ENCODE results near the gene ST7L. TPM values are rescaled to one million over a fixed set of nuclear protein-coding genes. Genes with fewer than 3 reads are reported as not detected.

ST7L gene
- total RNA-seq, 1 experiment from 2014 or later = 13.6 TPM

GRCh38 chr1:112629256-112629655, 10.3 kb upstream of the ST7L start:
- Histone ChIP-seq H3K36me3 (ENCODE audit: control insufficient read depth, insufficient read depth, low read length) (no peaks in the 10 kb centered on the region; the same call in 1 of the 2 replicates), H3K4me1 (peaks cover 12% of the 10 kb centered on the region), H3K4me3 (ENCODE audit: low read depth, low read length) (no peak overlapping the region), H3K9me3 (no peaks in the 10 kb centered on the region), H3K27me3 (replicated peaks; ENCODE audit: control insufficient read depth, insufficient read depth, low read length) (no peaks in the 10 kb centered on the region)
- Mint-ChIP-seq H3K4me3 (ENCODE audit: unreplicated experiment) (no peak overlapping the region), H3K36me3 (ENCODE audit: insufficient read depth, unreplicated experiment) (peaks cover 12% of the 10 kb centered on the region), H3K27me3 (ENCODE audit: insufficient read depth, unreplicated experiment) (no peaks in the 10 kb centered on the region), H3K27ac (ENCODE audit: unreplicated experiment) (no peak overlapping the region), H3K9me3 (ENCODE audit: unreplicated experiment) (no peaks in the 10 kb centered on the region), H3K4me1 (ENCODE audit: low read depth, unreplicated experiment) (peaks cover 28% of the 10 kb centered on the region)
- BruUV-seq (replicated peaks) = no TSS peak
- CTCF ChIA-PET = no interaction called here
- no peak for TF ChIP-seq CTCF (IDR thresholded peaks at IDR 0.05; ENCODE audit: insufficient read depth in 1 of 2, low read depth in 1 of 2, low read length in 1 of 2, severe bottlenecking in 1 of 2, unreplicated experiment in 1 of 2)
- intact Hi-C loops (cut with micrococcal nuclease; ENCODE audit: unreplicated experiment) = no loop called here
- POLR2A ChIA-PET = no interaction called here
- DNase-seq = no peak

GRCh38 chr1:112628516-112628915, 9.6 kb upstream of the ST7L start:
- H3K9me3 ChIP-seq = no peaks in the 10 kb centered on the region
- CTCF ChIA-PET = no interaction called here

GRCh38 chr1:112626887-112627286, 7.9 kb upstream of the ST7L start:
- ChIA-PET POLR2A (no interaction called here), CTCF (no interaction called here)
- H3K27me3 ChIP-seq (replicated peaks; ENCODE audit: control insufficient read depth, insufficient read depth, low read length) = no peaks in the 10 kb centered on the region
- H3K4me1 Mint-ChIP-seq (ENCODE audit: low read depth, unreplicated experiment) = peaks cover 14% of the 10 kb centered on the region
- H3K9me3 Mint-ChIP-seq (ENCODE audit: unreplicated experiment) = no peaks in the 10 kb centered on the region
- H3K27ac Mint-ChIP-seq (ENCODE audit: unreplicated experiment) = no peak overlapping the region
- intact Hi-C loops (cut with micrococcal nuclease; ENCODE audit: unreplicated experiment) = no loop called here
- H3K4me3 Mint-ChIP-seq (ENCODE audit: unreplicated experiment) = no peak overlapping the region
- H3K4me1 ChIP-seq = no peaks in the 10 kb centered on the region
- no TSS peak for BruUV-seq (replicated peaks)
- H3K36me3 ChIP-seq (ENCODE audit: control insufficient read depth, insufficient read depth, low read length) = no peaks in the 10 kb centered on the region; the same call in 1 of the 2 replicates
- H3K4me3 ChIP-seq (ENCODE audit: low read depth, low read length) = no peak overlapping the region
- no peaks in the 10 kb centered on the region for H3K27me3 Mint-ChIP-seq (ENCODE audit: insufficient read depth, unreplicated experiment)
- peaks cover 12% of the 10 kb centered on the region for H3K36me3 Mint-ChIP-seq (ENCODE audit: insufficient read depth, unreplicated experiment)
- TF ChIP-seq CTCF (IDR thresholded peaks at IDR 0.05; ENCODE audit: insufficient read depth in 1 of 2, low read depth in 1 of 2, low read length in 1 of 2, severe bottlenecking in 1 of 2, unreplicated experiment in 1 of 2) = no peak
- H3K9me3 ChIP-seq = no peaks in the 10 kb centered on the region
- no peak for DNase-seq

More at GRCh38 chr1:112628516-112628915, 9.6 kb upstream of the ST7L start:
- no peak overlapping the region for H3K4me3 Mint-ChIP-seq (ENCODE audit: unreplicated experiment)
- H3K27ac Mint-ChIP-seq (ENCODE audit: unreplicated experiment) = no peak overlapping the region
- TF ChIP-seq CTCF (IDR thresholded peaks at IDR 0.05; ENCODE audit: insufficient read depth in 1 of 2, low read depth in 1 of 2, low read length in 1 of 2, severe bottlenecking in 1 of 2, unreplicated experiment in 1 of 2) = no peak
- H3K4me1 ChIP-seq = peaks cover 6% of the 10 kb centered on the region; the same call in 1 of the 2 replicates
- intact Hi-C loops (cut with micrococcal nuclease; ENCODE audit: unreplicated experiment) = no loop called here
- H3K27me3 ChIP-seq (replicated peaks; ENCODE audit: control insufficient read depth, insufficient read depth, low read length) = no peaks in the 10 kb centered on the region
- no peaks in the 10 kb centered on the region; the same call in 1 of the 2 replicates for H3K36me3 ChIP-seq (ENCODE audit: control insufficient read depth, insufficient read depth, low read length)
- no TSS peak for BruUV-seq (replicated peaks)
- POLR2A ChIA-PET = no interaction called here
- peaks cover 21% of the 10 kb centered on the region for H3K4me1 Mint-ChIP-seq (ENCODE audit: low read depth, unreplicated experiment)
- no peak for DNase-seq
- no peaks in the 10 kb centered on the region for H3K27me3 Mint-ChIP-seq (ENCODE audit: insufficient read depth, unreplicated experiment)
- H3K36me3 Mint-ChIP-seq (ENCODE audit: insufficient read depth, unreplicated experiment) = peaks cover 12% of the 10 kb centered on the region
- H3K9me3 Mint-ChIP-seq (ENCODE audit: unreplicated experiment) = no peaks in the 10 kb centered on the region
- H3K4me3 ChIP-seq (ENCODE audit: low read depth, low read length) = no peak overlapping the region

Measured in Caco-2 (cell line).